GM23338 (cell line): Measurements from ENCODE around the gene STRN4. TPM values are rescaled to one million over a fixed set of nuclear protein-coding genes. Genes with fewer than 3 reads are reported as not detected.

ENCODE experiments used
- ATAC-seq: fragments of 200-7000 bp; cut with Tn5 transposase; 3 replicates; pipeline ENCODE4 v1.9.1; 2020
- DNase-seq: peaks from one replicate; pipeline ENCODE4 v3.0.0-alpha.2; 2015; ENCODE audit warnings: low spot score
- H2AFZ ChIP-seq: fragments of 200-600 bp; sonication (generic); 2 replicates; pipeline ENCODE4 v1.8.0; 2016; ENCODE audit warnings: antibody characterized with exemption, mild to moderate bottlenecking, moderate library complexity
- H3F3A ChIP-seq: fragments of 200-600 bp; sonication (generic); replicated peaks from 2 replicates; pipeline ENCODE4 v1.8.0; 2017; ENCODE audit warnings: antibody characterized with exemption, mixed run types, low read depth
- H3K27ac ChIP-seq: fragments of 200-600 bp; sonication (generic); 2 replicates; pipeline ENCODE4 v1.6.1; 2016; ENCODE audit warnings: low read depth
- H3K27me3 ChIP-seq: fragments of 200-600 bp; sonication (generic); 2 replicates; pipeline ENCODE4 v1.8.0; 2016; ENCODE audit warnings: mild to moderate bottlenecking, mixed run types, moderate library complexity; ENCODE audit not compliant: insufficient read depth
- H3K36me3 ChIP-seq: fragments of 200-600 bp; sonication (generic); 2 replicates; pipeline ENCODE4 v1.8.0; 2016; ENCODE audit warnings: mild to moderate bottlenecking; ENCODE audit not compliant: insufficient read depth
- H3K4me1 ChIP-seq: fragments of 200-600 bp; sonication (generic); 2 replicates; pipeline ENCODE4 v1.8.0; 2016; ENCODE audit warnings: mild to moderate bottlenecking, moderate library complexity; ENCODE audit not compliant: insufficient read depth
- H3K4me2 ChIP-seq: fragments of 200-600 bp; sonication (generic); 2 replicates; pipeline ENCODE4 v1.7.1; 2017; ENCODE audit warnings: mixed run types
- H3K4me3 ChIP-seq: fragments of 200-600 bp; sonication (generic); 2 replicates; pipeline ENCODE4 v1.6.1; 2016; ENCODE audit warnings: mixed run types
- H3K79me2 ChIP-seq: fragments of 200-600 bp; sonication (generic); replicated peaks from 2 replicates; pipeline ENCODE4 v1.8.0; 2017; ENCODE audit warnings: mild to moderate bottlenecking; ENCODE audit not compliant: insufficient read depth
- H3K9me2 ChIP-seq: fragments of 200-600 bp; sonication (generic); 2 replicates; pipeline ENCODE4 v1.8.0; 2017; ENCODE audit not compliant: insufficient read depth
- H4K20me1 ChIP-seq: fragments of 200-600 bp; sonication (generic); replicated peaks from 2 replicates; pipeline ENCODE4 v1.8.0; 2017; ENCODE audit warnings: mild to moderate bottlenecking; ENCODE audit not compliant: insufficient read depth
- H3K27ac Mint-ChIP-seq: 2 replicates; pipeline ENCODE4 v1.8.0; 2020; ENCODE audit warnings: inconsistent platforms, mild to moderate bottlenecking, moderate library complexity, mixed read lengths
- H3K27me3 Mint-ChIP-seq: 3 replicates; pipeline ENCODE4 v1.8.0; 2022; ENCODE audit warnings: low read depth, mild to moderate bottlenecking, moderate library complexity, mixed read lengths, inconsistent platforms; ENCODE audit not compliant: insufficient read depth, poor library complexity
- H3K36me3 Mint-ChIP-seq: 3 replicates; pipeline ENCODE4 v1.8.0; 2021; ENCODE audit warnings: low read depth, mild to moderate bottlenecking, inconsistent platforms, moderate library complexity, mixed read lengths
- H3K4me1 Mint-ChIP-seq: 3 replicates; pipeline ENCODE4 v1.8.0; 2020; ENCODE audit warnings: mild to moderate bottlenecking, inconsistent platforms, mixed read lengths
- H3K4me3 Mint-ChIP-seq: 3 replicates; pipeline ENCODE4 v1.8.0; 2021; ENCODE audit warnings: moderate library complexity, mild to moderate bottlenecking, inconsistent platforms, mixed read lengths
- H3K9me3 Mint-ChIP-seq: 3 replicates; pipeline ENCODE4 v1.8.0; 2020; ENCODE audit warnings: moderate library complexity, mild to moderate bottlenecking, inconsistent platforms, mixed read lengths
- ETS1 ChIP-seq: IDR thresholded peaks from 2 replicates; pipeline ENCODE4 v1.6.1; 2016; ENCODE audit warnings: antibody characterized with exemption
- EZH2phosphoT487 ChIP-seq: fragments of 200-600 bp; sonication (generic); IDR thresholded peaks from one replicate; pipeline ENCODE4 v1.8.1; 2018; ENCODE audit warnings: antibody characterized with exemption; ENCODE audit not compliant: unreplicated experiment
- JUNB ChIP-seq: IDR thresholded peaks from one replicate; pipeline ENCODE4 v1.6.1; 2016; ENCODE audit warnings: antibody characterized with exemption; ENCODE audit not compliant: unreplicated experiment
- NANOG ChIP-seq: IDR thresholded peaks from 2 replicates; pipeline ENCODE4 v1.6.1; 2016; ENCODE audit warnings: antibody characterized with exemption, borderline replicate concordance
- POLR2AphosphoS5 ChIP-seq: IDR thresholded peaks from 2 replicates; pipeline ENCODE4 v1.6.1; 2016; ENCODE audit warnings: antibody characterized with exemption, low read depth
- REST ChIP-seq: IDR thresholded peaks from one replicate; pipeline ENCODE4 v1.6.1; 2018; ENCODE audit warnings: antibody characterized with exemption; ENCODE audit not compliant: unreplicated experiment
- ZNF114 ChIP-seq: fragments of 250-450 bp; sonication (Bioruptor Pico); IDR thresholded peaks from 2 replicates; pipeline ENCODE4 v1.5.0; 2020; ENCODE audit warnings: mild to moderate bottlenecking, moderate library complexity
- polyA plus RNA-seq: library from polyadenylated mRNA; unstranded; fragments of >200 nt; fragmentation: Nextera tagmentation; extraction: Ambion mirVana; gene quantifications from 2 replicates; pipeline ENCODE4 v1.2.1, GENCODE V29; 2016
- total RNA-seq: library from RNA; depleted of rRNA; stranded (reverse); fragments of >200 nt; shearing (Covaris generic); gene quantifications from 2 replicates; pipeline ENCODE4 v1.2.3, GENCODE V29; 2014
- TF ChIP-seq, protein P1 (sequence below), 2 experiments: fragments of 200-600 bp in 1 of 2; sonication (generic) in 1 of 2; conservative IDR thresholded peaks; 2 replicates each; pipeline versions ENCODE4 v1.5.1 to v1.6.1; 2016 to 2017; ENCODE audit warnings: antibody characterized with exemption in 2 of 2, low read depth in 2 of 2, mild to moderate bottlenecking in 2 of 2, moderate library complexity in 1 of 2
- TF ChIP-seq, protein P2 (sequence below): fragments of 250-450 bp; sonication (Bioruptor Pico); IDR thresholded peaks from 2 replicates; pipeline ENCODE4 v1.5.0; 2020; ENCODE audit warnings: mild to moderate bottlenecking, moderate library complexity

Gene STRN4
- total and polyA plus RNA-seq, 2 experiments from 2014 or later: 62.1 to 140 TPM

DNA sequence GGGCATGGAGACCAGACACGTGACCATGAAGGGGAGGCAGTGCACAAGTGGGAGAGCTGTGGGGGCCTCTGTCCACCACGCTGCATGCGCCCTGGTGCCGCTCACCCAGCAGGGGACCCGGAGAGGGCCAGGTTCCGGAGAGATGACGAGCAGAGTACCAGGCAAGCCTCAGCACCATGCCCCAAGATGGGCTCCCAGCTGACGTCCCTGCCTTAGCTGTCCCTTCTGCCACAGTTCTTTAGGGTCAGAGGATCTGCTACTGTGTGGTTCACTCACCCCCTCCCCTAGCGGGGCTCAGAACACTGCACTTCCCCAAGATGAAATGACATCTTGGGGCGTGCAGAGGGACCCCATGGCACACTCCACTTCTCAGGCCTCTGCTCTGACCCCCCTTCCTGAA lies 19.7 kb downstream of the STRN4 start (continued):
- no peak for TF ChIP-seq REST
- TF ChIP-seq POLR2AphosphoS5: no peak
- TF ChIP-seq ZNF114 (CRISPR knock-in tag): no peak
- no peak for TF ChIP-seq NANOG
- no peak for TF ChIP-seq EZH2phosphoT487
- TF ChIP-seq JUNB: no peak
- TF ChIP-seq, protein P1, sequence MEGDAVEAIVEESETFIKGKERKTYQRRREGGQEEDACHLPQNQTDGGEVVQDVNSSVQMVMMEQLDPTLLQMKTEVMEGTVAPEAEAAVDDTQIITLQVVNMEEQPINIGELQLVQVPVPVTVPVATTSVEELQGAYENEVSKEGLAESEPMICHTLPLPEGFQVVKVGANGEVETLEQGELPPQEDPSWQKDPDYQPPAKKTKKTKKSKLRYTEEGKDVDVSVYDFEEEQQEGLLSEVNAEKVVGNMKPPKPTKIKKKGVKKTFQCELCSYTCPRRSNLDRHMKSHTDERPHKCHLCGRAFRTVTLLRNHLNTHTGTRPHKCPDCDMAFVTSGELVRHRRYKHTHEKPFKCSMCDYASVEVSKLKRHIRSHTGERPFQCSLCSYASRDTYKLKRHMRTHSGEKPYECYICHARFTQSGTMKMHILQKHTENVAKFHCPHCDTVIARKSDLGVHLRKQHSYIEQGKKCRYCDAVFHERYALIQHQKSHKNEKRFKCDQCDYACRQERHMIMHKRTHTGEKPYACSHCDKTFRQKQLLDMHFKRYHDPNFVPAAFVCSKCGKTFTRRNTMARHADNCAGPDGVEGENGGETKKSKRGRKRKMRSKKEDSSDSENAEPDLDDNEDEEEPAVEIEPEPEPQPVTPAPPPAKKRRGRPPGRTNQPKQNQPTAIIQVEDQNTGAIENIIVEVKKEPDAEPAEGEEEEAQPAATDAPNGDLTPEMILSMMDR (conservative IDR thresholded peaks at IDR 0.05; ENCODE audit: low read depth in 2 of 2): no peak

GRCh38 chr19:46725859-46726393 lies 20.3 kb downstream of the STRN4 start:
- Mint-ChIP-seq H3K4me3 (peak overlapping the region; percentile 16; the same call in 1 of the 3 replicates), H3K36me3 (peaks cover 78% of the 10 kb centered on the region)
- TF ChIP-seq ETS1: no peak
- TF ChIP-seq, protein P2, sequence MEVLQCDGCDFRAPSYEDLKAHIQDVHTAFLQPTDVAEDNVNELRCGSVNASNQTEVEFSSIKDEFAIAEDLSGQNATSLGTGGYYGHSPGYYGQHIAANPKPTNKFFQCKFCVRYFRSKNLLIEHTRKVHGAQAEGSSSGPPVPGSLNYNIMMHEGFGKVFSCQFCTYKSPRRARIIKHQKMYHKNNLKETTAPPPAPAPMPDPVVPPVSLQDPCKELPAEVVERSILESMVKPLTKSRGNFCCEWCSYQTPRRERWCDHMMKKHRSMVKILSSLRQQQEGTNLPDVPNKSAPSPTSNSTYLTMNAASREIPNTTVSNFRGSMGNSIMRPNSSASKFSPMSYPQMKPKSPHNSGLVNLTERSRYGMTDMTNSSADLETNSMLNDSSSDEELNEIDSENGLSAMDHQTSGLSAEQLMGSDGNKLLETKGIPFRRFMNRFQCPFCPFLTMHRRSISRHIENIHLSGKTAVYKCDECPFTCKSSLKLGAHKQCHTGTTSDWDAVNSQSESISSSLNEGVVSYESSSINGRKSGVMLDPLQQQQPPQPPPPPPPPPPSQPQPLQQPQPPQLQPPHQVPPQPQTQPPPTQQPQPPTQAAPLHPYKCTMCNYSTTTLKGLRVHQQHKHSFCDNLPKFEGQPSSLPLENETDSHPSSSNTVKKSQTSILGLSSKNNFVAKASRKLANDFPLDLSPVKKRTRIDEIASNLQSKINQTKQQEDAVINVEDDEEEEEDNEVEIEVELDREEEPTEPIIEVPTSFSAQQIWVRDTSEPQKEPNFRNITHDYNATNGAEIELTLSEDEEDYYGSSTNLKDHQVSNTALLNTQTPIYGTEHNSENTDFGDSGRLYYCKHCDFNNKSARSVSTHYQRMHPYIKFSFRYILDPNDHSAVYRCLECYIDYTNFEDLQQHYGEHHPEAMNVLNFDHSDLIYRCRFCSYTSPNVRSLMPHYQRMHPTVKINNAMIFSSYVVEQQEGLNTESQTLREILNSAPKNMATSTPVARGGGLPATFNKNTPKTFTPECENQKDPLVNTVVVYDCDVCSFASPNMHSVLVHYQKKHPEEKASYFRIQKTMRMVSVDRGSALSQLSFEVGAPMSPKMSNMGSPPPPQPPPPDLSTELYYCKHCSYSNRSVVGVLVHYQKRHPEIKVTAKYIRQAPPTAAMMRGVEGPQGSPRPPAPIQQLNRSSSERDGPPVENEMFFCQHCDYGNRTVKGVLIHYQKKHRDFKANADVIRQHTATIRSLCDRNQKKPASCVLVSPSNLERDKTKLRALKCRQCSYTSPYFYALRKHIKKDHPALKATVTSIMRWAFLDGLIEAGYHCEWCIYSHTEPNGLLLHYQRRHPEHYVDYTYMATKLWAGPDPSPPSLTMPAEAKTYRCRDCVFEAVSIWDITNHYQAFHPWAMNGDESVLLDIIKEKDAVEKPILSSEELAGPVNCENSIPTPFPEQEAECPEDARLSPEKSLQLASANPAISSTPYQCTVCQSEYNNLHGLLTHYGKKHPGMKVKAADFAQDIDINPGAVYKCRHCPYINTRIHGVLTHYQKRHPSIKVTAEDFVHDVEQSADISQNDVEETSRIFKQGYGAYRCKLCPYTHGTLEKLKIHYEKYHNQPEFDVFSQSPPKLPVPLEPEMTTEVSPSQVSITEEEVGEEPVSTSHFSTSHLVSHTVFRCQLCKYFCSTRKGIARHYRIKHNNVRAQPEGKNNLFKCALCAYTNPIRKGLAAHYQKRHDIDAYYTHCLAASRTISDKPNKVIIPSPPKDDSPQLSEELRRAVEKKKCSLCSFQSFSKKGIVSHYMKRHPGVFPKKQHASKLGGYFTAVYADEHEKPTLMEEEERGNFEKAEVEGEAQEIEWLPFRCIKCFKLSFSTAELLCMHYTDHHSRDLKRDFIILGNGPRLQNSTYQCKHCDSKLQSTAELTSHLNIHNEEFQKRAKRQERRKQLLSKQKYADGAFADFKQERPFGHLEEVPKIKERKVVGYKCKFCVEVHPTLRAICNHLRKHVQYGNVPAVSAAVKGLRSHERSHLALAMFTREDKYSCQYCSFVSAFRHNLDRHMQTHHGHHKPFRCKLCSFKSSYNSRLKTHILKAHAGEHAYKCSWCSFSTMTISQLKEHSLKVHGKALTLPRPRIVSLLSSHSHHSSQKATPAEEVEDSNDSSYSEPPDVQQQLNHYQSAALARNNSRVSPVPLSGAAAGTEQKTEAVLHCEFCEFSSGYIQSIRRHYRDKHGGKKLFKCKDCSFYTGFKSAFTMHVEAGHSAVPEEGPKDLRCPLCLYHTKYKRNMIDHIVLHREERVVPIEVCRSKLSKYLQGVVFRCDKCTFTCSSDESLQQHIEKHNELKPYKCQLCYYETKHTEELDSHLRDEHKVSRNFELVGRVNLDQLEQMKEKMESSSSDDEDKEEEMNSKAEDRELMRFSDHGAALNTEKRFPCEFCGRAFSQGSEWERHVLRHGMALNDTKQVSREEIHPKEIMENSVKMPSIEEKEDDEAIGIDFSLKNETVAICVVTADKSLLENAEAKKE (CRISPR knock-in tag): no peak
- no peak for TF ChIP-seq EZH2phosphoT487

More at GRCh38 chr19:46725859-46726393, 20.3 kb downstream of the STRN4 start:
- peaks cover 3% of the 10 kb centered on the region; the same call in 1 of the 3 replicates for H3K9me3 Mint-ChIP-seq
- H3K4me1 Mint-ChIP-seq: peaks cover 24% of the 10 kb centered on the region
- Histone ChIP-seq H3K4me1 (no peaks in the 10 kb centered on the region), H3K4me3 (no peak overlapping the region), H3K27ac (no peak overlapping the region), H3K36me3 (peaks cover 15% of the 10 kb centered on the region; the same call in 1 of the 2 replicates), H2AFZ (no peak overlapping the region), H3F3A (peaks cover 3% of the 10 kb centered on the region; the same call in 1 of the 2 replicates), H3K27me3 (no peaks in the 10 kb centered on the region), H3K9me2 (no peaks in the 10 kb centered on the region), H4K20me1 (peaks cover 14% of the 10 kb centered on the region), H3K4me2 (no peak overlapping the region), H3K79me2 (0 out of 2 replicates have a peak, but pooled peaks cover 7% of the 10 kb centered on the region)
- H3K27me3 Mint-ChIP-seq: peaks cover 9% of the 10 kb centered on the region
- peak overlapping the region; percentile 88 for H3K27ac Mint-ChIP-seq
- no peak for DNase-seq
- ATAC-seq: no peak; the same call in 2 of the 3 replicates
